ENCODE measurements around the gene MIAT.

MIAT gene

DNA sequence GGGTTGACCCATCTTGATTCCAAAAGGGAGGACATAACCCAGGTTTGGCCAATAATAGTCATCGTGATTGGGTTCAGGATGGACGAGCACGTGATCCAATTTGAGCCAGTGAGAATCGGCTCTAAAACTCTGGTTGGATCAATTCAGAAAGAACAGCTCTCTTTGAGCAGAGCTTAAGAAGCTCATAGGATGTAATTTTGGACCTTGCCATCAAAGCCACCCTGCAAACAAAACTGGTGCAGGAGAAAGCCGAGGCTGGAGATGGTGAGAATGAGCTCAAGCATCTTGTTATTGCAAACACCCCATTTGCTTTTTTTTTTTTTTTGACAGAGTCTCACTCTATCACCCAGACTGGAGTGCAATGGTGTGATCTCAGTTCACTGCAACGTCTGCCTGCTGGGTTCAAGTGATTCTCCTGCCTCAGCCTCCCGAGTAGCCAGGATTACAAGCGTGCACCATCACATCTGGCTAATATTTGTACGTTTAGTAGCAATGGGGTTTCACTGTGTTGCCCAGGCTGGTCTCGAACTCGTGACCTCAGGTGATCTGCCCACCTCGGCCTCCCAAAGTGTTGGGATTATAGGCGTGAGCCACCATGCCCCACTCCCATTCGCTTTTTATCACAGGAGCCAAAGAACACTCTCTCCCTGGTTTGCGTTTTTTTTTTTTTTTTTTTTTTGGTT is 13.8 kb upstream of the MIAT start:
- Histone ChIP-seq H3F3A (ENCODE audit: low read depth) (no peaks in the 10 kb centered on the region), H2AFZ (ENCODE audit: low read length) (peak overlapping the region; percentile 22; the same call in 1 of the 2 replicates), H3K4me3 (ENCODE audit: low read length, poor library complexity, severe bottlenecking) (peak overlapping the region; percentile 63), H3K4me1 (ENCODE audit: insufficient read depth, low read length, poor library complexity, severe bottlenecking) (peaks cover 66% of the 10 kb centered on the region), H3K36me3 (ENCODE audit: insufficient read depth, low read length) (no peaks in the 10 kb centered on the region), H3K9me3 (ENCODE audit: insufficient read depth, low read depth, low read length) (no peaks in the 10 kb centered on the region), H3K4me2 (ENCODE audit: low read depth, low read length, poor library complexity, severe bottlenecking) (peak overlapping the region; percentile 77), H3K27me3 (ENCODE audit: insufficient read depth, low read length, poor library complexity, severe bottlenecking) (no peaks in the 10 kb centered on the region), H3K79me2 (ENCODE audit: insufficient read depth, low read length) (no peaks in the 10 kb centered on the region), H4K20me1 (ENCODE audit: insufficient read depth, low read length, poor library complexity, severe bottlenecking) (no peaks in the 10 kb centered on the region), H3K9ac (ENCODE audit: low read depth, low read length, poor library complexity, severe bottlenecking) (peak overlapping the region; percentile 76), H3K9me2 (replicated peaks; ENCODE audit: low read depth, low read length) (no peaks in the 10 kb centered on the region)
- TF ChIP-seq, protein P1, sequence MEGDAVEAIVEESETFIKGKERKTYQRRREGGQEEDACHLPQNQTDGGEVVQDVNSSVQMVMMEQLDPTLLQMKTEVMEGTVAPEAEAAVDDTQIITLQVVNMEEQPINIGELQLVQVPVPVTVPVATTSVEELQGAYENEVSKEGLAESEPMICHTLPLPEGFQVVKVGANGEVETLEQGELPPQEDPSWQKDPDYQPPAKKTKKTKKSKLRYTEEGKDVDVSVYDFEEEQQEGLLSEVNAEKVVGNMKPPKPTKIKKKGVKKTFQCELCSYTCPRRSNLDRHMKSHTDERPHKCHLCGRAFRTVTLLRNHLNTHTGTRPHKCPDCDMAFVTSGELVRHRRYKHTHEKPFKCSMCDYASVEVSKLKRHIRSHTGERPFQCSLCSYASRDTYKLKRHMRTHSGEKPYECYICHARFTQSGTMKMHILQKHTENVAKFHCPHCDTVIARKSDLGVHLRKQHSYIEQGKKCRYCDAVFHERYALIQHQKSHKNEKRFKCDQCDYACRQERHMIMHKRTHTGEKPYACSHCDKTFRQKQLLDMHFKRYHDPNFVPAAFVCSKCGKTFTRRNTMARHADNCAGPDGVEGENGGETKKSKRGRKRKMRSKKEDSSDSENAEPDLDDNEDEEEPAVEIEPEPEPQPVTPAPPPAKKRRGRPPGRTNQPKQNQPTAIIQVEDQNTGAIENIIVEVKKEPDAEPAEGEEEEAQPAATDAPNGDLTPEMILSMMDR (conservative IDR thresholded peaks at IDR 0.05; ENCODE audit: low read length), result no peak
- no peak for TF ChIP-seq EZH2phosphoT487 (IDR thresholded peaks at IDR 0.05; ENCODE audit: borderline replicate concordance)

GRCh38 chr22:26646158-26646557 is 11.2 kb upstream of the MIAT start:
- H3K36me3 ChIP-seq (ENCODE audit: insufficient read depth, low read length), result no peaks in the 10 kb centered on the region
- no peaks in the 10 kb centered on the region for H3K79me2 ChIP-seq (ENCODE audit: insufficient read depth, low read length)
- H3K27me3 ChIP-seq (ENCODE audit: insufficient read depth, low read length, poor library complexity, severe bottlenecking), result no peaks in the 10 kb centered on the region
- H3K9me2 ChIP-seq (replicated peaks; ENCODE audit: low read depth, low read length), result no peaks in the 10 kb centered on the region
- H3F3A ChIP-seq (ENCODE audit: low read depth), result no peaks in the 10 kb centered on the region
- TF ChIP-seq, protein P1 (conservative IDR thresholded peaks at IDR 0.05; ENCODE audit: low read length), result no peak
- TF ChIP-seq EZH2phosphoT487 (IDR thresholded peaks at IDR 0.05; ENCODE audit: borderline replicate concordance), result no peak
- no peak overlapping the region for H3K9ac ChIP-seq (ENCODE audit: low read depth, low read length, poor library complexity, severe bottlenecking)
- peaks cover 65% of the 10 kb centered on the region for H3K4me1 ChIP-seq (ENCODE audit: insufficient read depth, low read length, poor library complexity, severe bottlenecking)
- no peak overlapping the region for H3K4me3 ChIP-seq (ENCODE audit: low read length, poor library complexity, severe bottlenecking)
- no peak overlapping the region for H3K4me2 ChIP-seq (ENCODE audit: low read depth, low read length, poor library complexity, severe bottlenecking)
- H4K20me1 ChIP-seq (ENCODE audit: insufficient read depth, low read length, poor library complexity, severe bottlenecking), result no peaks in the 10 kb centered on the region
- H3K9me3 ChIP-seq (ENCODE audit: insufficient read depth, low read depth, low read length), result no peaks in the 10 kb centered on the region
- H2AFZ ChIP-seq (ENCODE audit: low read length), result 0 out of 2 replicates have a peak overlapping the region, but pooled peaks have one; percentile 88

DNA sequence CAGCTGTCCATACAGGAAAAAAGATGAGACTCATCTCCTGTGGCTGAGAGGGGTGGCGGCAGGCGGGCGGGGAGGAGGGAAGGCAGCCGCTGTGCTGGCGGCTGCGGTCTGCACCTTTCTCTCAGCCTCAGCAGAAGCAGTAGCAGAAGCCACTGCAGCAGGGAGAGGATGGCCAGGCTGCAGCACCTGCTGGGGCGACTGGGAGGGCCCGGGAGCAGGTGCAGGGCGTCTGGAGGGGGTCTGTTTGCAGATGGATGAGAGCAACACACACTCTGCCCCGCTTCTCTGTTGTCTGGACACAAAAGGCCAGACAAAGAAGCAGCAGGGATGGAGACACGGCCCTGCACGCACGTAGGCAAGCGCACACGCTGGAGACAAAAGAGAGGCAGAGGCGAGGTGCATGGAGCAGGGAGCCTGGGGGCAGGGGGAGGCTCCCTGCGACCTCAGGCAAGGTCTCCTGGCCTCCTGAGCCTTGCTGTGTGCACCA is 9.3 kb upstream of the MIAT start:
- H3K4me2 ChIP-seq (ENCODE audit: low read depth, low read length, poor library complexity, severe bottlenecking), result no peak overlapping the region
- H3K9ac ChIP-seq (ENCODE audit: low read depth, low read length, poor library complexity, severe bottlenecking), result no peak overlapping the region
- no peaks in the 10 kb centered on the region for H3K36me3 ChIP-seq (ENCODE audit: insufficient read depth, low read length)
- H3K79me2 ChIP-seq (ENCODE audit: insufficient read depth, low read length), result no peaks in the 10 kb centered on the region
- no peaks in the 10 kb centered on the region for H3K9me3 ChIP-seq (ENCODE audit: insufficient read depth, low read depth, low read length)
- no peaks in the 10 kb centered on the region for H3K27me3 ChIP-seq (ENCODE audit: insufficient read depth, low read length, poor library complexity, severe bottlenecking)
- H3F3A ChIP-seq (ENCODE audit: low read depth), result no peaks in the 10 kb centered on the region
- H2AFZ ChIP-seq (ENCODE audit: low read length), result no peak overlapping the region
- H4K20me1 ChIP-seq (ENCODE audit: insufficient read depth, low read length, poor library complexity, severe bottlenecking), result no peaks in the 10 kb centered on the region
- H3K4me3 ChIP-seq (ENCODE audit: low read length, poor library complexity, severe bottlenecking), result no peak overlapping the region
- H3K4me1 ChIP-seq (ENCODE audit: insufficient read depth, low read length, poor library complexity, severe bottlenecking), result peaks cover 48% of the 10 kb centered on the region
- TF ChIP-seq, protein P1 (conservative IDR thresholded peaks at IDR 0.05; ENCODE audit: low read length), result no peak
- no peak for TF ChIP-seq EZH2phosphoT487 (IDR thresholded peaks at IDR 0.05; ENCODE audit: borderline replicate concordance)
- H3K9me2 ChIP-seq (replicated peaks; ENCODE audit: low read depth, low read length), result no peaks in the 10 kb centered on the region

Measured in Loucy (cell line).